GM21737 (cell line): Measurements from ENCODE around the gene MAN1A1.

Source experiments
- ATAC-seq: cut with Tn5 transposase; IDR thresholded peaks from one replicate; pipeline ENCODE4 v1.9.1; 2021; ENCODE audit warnings: mild to moderate bottlenecking, moderate library complexity; ENCODE audit not compliant: unreplicated experiment

The MAN1A1 gene

DNA sequence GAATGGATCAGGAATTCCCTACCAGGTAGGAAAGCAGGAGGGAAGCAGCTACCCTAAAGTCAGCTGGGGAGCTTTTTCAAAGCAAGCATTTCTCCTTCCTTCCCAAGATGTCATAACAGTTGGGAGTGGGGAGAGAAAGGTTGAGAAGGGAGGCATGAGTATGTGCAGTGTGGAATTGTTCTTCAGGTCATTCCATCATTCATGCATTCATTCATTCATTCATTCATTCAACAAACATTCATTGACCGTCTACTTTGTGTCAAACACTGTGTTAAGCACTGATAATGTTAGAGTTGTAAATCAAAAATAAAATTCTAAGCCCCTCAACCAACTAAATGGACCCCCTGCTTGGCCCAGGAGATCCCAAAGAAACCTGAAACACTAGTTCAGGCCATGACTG is 221.9 kb downstream of the MAN1A1 start:
- ATAC-seq = no peak
